CMK (cell line): Measurements from ENCODE around the gene GRM4.
"Not testable (repeated sequence)": the region's sequence is repeated elsewhere in the genome, so short reads cannot be mapped to it uniquely, and the experiment has no call there.

ENCODE experiments used
- DNase-seq: peaks from one replicate; pipeline ENCODE4 v3.0.0-alpha.2; 2010; ENCODE audit warnings: low read depth

GRM4 gene

DNA sequence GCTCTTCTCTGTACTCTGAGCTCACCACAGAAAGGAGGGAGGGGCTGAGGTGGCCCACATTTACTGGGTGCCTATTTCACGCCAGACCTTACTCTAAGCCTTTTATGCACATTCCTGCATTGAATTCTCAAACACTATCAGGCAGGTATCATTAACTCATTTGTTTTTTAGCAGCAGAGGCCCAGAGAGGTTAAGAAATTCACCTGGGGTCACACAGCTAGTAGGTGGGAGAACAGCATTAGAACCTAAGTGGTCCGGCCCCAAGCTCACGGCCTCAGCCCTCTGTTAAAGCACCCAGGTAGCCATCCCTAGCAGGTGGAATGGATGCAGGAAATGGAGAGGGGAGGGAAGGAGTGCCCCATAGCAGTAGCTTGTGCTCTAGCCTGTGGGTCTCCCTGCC lies 84.5 kb downstream of the GRM4 start:
- DNase-seq: no peak

DNA sequence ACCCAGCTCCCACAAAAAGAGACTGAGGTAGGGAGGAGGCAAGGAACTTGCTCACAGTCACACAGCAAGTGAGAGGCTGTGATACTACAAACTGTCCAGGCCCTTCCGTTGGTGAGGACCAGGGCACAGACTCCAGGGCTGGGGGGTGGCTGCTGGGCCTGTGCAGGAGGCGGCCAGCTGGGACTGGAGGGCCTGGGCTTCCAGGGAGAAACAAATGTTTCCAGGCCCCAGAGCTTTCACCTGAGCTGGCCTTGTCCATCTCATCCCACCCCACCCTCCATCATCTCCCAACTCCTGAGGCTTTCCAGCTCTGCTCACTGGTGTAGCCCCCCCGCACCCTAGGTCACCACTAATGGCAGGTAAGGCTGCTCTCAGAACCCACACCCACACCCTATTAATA lies 86.0 kb downstream of the GRM4 start:
- no peak for DNase-seq

DNA sequence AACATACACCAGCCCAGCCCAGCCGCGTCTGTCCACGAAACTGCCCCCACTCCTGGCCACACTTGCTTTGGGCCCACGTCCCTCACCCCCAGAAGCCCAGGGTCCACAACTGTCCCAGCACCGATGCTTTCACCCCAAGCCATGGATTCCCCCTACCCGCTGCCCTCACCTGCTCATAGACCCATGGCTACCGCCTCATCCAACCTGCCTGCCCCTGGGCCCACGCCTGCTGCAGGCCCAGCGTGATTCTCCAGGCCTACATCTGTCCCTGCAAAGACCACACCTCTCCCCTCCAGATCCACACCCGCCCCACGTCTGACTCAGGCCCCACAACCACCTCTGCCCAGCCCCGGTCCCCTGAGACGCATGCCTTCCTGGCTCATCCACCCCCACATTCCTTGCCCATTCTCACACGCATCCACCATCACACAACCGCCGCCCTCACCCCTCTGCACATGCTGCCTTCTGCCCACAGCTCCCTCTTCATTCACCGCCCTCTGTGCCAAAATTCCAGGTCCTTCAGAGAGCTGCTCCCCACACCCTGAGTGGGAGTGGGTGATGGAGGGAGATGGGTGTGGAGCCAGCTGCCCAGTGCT lies 86.7 kb downstream of the GRM4 start:
- DNase-seq: no peak

DNA sequence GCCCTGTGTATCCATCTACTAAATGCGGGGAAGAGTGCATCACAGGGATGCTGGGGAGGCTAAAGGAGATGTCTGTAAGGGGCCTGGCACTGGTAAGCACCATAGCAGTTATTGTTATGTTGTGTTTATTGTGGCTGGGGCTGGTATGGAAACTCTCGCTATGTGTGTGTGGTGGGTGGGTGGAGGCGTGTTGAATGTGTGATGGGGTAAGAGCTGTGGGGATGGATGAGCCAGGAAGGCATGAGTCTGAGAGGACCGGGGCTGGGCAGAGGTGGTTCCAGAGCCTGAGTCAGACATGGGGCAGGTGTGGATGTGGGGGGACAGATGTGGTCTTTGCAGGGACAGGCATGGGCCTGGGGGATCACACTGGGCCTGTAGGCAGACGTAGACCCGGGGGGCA lies 88.1 kb downstream of the GRM4 start:
- no peak for DNase-seq

DNA sequence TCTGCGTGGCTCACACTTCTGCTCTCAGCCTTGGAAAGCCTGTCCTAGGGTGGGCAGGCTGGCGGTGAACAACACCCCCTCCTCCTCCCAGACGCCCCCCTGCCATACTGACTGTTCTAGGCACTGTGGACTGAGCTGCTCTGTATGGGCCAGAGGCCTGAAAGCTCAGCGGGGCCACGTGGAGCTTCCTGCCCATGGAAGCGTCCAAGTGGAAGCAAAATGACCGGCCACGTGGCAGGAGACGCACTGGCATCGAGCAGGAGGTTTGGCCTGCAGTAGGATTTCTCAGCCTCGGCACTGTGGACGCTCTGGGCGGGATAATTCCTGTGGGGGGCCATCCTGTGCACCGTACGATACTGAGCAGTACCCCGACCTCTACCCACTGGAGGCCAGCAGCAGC lies 88.7 kb downstream of the GRM4 start:
- no peak for DNase-seq

DNA sequence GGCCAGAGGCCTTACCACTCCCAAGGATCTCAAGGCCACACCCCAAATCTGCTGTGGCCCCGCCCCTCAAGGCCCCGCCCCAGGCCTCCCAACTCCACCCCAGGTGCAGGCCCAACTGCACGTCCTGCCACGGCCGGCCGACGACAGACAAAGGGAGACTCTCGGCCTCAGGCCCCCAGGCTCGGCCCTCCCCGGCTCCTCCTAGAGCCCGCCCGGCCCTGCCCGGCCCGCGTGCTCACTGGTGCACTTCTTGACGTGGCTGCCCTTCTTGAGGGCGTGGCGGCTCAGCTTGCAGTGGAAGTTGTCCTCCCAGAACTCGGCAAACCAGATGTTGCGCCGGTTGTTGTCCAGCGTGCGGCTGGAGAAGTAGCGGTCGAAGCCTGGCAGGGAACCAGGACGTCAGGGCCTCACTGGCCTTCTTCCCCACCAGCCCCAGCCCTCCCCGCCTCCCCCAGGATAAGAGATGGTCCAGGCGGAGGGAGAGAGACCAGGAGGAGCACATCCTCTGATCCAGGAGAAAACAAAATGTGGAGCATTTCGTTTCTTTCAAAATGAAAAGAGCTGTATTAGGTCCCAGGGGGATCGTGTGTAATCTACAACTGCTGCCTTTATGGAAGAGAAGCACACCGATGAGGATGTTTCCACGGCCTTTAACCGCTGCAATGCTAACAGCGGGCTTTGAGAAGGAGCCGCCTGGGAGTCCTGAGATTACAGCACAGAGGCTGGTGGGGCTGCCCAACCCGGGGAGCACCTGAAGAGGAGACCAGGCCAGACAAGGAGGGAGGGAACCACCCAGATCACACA lies 89.4 kb downstream of the GRM4 start:
- no peak for DNase-seq

DNA sequence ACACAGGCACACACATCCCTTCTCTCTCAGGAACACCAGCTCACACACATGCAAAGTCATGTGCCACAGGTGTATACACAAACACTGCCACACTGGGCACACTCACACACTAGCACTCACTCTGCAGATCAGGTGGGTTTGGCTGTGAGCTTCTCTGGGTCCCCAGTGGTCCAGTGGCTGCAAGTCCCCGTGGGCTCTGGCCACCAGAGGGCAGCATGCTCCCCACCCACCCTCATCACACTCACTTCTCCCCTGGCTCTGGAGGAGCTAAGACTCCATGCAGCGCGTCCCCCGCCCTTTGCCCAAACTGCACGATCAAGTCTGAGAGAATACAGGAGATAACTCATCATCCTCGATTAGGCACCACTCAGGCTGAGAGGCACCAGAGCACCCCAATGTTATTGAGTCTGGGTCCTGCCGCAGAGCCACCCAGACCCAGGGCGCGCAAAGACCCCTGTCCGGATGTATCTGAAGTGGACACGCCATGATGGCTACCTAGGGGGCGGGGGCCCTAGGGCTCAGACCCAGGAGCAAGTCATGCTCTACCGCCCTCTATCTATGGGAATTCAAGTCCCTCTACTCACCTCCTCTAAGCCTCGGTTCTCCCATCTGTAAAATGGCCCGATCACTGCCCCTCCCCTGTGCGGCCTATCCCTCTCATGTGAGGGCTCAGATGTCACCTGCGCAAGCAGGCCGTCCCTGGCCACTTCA lies 90.5 kb downstream of the GRM4 start:
- peak; percentile 62 for DNase-seq

DNA sequence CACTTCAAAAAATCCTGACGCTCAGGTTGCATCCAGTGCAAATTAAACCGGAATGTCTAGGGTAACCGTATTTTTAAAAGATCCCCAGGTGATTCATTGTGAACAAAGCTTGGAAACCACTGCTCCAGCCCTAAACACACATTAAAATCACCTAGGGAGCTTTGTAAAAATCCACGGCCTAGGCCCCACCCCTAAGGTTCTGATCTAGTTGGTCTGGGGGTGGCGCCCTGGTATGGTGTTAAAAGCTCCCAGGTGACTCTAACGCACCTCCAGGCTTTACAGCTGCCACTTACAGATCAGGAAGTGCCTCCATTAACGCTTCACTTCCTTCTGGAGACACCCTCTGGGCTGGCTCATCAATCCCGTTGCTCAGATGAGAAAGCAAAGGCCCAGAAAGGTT lies 92.2 kb downstream of the GRM4 start:
- no peak for DNase-seq

DNA sequence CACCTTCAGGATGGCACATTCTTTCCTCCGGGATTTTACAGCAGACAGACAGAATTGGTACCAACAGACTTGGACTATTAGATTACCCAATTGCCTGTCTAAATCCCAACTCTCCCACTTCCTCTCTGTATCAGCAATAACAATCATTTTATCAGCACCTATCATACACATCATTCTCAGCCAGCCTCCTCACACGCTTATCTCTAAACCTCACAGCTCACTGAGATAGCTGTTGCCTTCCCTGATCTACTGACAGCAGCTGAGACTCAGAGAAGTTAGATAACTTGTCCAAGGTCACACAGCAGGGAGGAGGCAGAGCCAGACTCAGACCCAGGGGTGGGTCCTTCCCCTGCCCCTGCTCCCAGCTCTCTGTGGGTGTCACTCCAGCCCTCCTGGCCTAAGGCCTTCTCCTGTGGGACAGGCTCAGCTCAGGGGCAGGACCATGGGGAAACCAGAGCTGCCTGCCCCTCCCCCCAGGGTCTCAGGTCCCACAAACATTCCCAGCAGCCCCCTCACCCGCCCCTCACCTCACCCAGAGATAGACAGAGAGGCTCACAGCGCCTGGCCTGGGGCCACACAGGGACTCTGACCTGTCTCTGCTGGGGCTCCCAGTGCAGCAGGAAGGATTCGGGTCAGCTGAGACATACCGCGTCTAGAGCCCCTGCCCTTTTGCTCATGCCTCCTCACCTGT lies 92.8 kb downstream of the GRM4 start:
- no peak for DNase-seq

DNA sequence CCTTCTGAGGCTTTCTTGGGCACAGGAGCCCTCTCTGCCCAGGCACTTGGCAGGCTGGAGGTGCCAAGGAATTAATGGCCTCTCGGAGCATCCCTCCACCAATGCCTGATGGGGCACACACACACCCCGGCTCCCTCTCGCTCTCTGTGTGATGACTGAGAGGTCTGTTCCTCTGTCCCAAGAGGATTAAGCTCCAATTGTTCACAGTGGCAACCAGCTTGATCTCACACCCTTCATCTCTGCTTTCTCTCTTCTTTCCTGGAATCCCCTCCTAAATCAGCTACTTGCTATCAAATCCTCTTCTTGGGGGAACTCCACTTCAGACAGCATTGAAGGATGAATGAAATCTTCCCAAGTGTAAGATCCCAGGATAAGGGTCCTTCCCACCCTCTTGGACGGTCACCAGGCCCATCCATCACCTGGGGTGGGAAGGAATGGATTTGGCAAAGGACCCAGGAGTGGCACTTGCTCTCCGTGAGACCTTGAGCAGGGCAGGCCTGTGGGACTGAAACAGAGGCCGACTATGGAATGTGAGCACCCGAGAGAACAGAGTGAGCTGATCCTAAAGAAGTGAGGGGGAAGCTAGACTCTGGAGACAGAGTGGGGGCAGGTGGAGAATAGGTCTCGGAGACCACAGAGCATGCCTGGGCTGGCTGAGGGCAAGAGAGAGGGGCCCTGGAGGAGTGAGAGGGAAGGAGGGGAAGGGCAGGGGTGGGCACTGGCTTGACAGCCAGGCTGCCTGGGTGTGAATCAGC lies 93.6 kb downstream of the GRM4 start:
- no peak for DNase-seq

DNA sequence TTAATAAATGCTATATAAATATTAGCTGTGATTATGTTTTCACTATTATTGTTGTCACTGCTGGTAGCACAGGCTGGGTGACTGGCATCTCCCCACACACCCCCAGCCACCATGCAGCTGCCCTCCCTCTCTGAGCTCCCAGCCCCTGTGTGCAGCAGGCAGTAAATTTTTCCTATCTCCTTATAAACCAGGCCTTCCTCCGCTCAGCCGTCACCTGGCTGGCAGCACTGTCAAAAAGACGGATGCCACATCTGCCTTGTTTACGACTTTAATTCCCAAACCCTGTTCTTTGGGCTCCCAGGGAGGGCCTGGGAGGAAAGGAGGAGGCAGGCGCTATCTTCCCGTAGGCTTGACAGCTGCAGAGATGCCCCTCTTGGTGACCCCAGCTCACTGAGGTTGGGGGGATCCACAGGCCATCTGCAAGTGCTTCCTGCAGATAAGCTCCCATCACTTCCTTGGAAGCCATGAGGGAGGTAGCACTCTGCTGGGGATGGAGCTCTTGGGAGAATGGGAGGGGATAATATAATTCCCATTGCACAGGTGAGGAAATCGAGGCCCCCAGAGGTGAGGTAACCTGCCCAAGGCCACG lies 94.5 kb downstream of the GRM4 start:
- peak; percentile 52 for DNase-seq

DNA sequence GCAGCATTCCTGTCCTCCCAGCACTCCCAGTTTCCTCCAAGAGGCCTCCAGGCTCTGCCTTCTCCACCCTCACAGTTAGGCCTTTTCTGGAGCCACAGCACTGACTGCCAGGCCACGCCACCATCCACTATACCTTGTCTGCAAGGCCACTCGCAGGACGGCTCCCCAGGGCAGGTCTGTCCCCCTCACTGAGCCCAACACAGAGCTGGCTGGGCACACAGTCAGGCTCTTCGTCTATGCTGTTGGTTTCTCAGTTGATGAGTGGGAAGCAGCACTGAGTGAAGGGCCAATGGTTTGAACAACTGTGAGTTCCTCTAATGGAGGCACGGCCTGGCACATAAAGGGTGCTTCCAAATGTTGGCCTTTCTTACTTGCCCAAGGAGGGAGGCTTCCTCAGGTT lies 95.2 kb downstream of the GRM4 start:
- DNase-seq: no peak

DNA sequence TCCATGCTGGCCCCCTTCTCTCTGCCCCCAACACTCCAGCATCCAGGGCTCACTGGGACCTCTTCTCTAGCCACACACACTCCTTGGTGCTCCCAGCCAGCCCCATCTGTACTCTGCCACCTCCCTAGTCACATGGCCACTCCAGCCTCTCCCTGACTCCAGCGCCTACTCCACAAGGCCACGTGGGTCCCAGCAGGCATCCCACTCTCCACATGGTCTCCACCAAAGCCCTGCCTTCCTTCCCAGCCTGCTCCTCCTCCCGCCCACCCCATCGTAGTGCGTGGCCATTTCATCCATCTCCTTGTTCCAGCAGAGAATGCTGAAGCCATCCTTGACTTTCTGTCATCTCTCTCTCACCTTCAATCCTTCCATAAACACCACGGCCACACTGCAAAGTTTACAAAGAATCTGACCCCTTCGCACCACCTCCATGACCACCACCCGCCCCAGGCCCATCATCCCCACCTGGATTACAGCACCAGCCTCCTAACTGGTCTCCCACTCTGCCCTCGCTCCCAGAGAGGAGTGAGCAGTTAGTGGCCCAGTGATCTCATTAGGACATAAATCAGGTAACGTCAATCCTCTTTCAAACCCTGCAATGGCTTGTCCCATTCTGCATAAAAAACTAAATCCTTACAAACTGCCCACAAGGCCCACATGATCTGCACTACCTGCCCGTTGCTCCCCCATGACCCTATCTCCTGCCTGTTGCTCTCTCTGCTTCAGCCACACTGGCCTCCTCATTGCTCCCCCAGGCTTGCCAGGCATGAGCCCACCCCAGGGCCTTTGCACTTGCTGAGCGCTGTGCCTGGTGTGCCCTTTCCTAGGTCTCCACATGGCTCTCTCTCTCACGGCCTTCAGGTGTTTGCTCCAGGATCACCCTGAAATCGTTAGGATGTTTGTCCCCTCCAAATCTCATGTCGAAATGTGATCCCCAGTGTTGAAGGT lies 96.2 kb downstream of the GRM4 start:
- DNase-seq: no peak

DNA sequence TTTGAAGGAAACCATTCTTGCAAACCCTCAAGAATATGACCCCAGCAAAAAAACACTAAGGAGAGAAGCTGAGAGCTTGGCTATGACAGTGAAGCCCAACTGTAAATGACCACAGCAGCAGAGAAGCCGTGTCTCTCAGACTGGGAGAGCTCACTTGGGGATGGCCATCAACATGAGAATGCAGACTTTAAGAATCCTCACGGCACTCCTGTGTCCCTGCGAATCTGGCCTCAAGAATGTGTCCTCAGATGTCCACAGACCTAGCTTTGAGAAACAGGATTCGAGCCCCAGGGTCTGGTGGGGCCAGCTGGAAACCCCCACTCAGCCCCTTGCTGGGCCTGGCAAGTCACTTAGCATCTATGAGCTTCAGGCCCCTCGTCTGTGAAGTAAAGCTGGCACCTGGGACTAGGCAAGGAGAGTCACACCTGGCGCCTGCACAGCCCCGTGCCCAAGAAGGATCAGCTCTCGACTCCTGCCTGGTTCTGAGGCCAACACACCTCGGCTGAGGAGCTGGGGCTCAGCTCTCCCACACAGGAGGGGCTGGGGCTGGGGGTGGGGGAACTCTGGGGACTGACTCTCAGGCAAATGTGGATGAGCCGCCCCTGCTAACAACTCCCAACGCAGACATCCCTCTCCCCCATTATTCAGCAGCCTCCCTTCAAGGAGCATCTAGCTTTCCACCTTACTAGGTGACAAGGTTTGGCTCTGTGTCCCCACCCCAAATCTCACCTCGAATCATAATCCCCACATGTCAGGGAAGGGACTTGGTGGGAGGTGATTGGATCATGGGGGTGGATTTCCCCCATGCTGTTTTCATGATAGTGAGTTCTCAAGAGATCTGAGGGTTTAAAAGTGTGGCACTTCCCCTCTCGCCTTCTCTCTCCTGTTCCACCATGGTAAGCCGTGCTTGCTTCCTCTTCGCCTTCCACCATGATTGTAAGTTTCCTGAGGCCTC lies 97.7 kb downstream of the GRM4 start:
- no peak for DNase-seq

DNA sequence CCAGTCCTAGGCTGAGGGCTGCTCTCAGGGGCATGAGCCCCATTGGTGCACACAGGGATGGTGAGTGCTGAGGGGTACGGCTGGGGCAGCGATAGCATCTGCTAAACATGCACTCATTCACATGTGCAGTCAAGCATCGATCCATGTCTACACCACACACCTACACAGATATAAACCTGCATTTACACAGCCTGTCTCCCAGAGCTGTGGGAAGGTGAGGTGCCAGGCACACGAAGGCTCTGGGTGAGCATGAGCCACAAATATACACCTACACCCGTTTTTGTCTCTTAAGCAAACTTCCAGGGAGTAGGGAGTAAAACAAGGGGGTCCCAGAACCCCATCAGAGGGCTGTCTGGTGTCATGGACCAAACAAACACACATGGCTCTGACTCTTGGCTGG lies 99.3 kb downstream of the GRM4 start:
- no peak for DNase-seq

DNA sequence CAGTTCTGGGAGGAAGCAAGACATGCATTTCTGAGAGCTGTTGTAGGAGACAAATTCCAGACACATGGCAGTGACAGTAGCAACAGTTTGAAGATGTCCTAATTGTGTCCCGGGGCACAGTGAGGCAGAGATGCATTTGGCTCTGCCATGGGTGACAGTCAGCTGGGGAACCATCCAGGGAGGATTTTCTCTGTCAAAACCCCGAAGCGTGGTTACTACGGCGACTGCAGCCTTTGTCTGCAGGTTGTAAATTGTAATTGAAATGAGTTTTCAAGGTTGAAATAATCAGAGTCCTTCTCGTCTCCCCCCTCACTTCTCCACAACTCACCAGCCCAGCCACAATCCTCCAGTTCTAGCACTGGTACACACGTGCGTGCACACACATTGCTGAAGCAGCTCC lies 100.1 kb downstream of the GRM4 start:
- no peak for DNase-seq

DNA sequence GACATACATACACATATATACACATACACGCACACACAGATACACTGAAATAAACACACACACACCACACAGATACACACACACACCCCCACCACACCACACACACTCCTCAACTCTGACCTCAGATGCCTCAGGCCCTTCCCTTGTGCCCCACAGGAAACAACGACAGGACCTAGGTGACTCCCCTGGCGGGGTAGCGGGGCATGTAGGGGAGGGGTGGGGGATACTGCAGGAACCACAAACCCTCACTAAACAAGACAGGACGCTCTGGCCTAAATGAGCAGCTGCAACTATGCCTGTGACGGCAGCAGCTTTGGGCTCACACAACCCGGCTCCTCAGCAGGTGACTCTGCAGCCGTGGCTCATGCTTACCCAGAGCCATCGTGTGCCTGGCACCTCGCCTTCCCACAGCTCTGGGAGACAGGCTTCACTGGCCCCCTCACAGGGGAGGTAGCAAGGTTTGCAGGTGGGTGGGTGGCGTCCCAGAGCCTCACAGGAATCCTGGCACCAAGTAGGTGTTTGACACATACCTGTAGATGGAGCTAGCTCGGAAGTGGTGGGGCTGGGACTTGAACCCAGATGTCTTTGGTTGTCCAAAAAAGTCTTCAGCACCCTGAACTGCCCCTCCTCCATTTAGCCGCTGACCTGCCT lies 100.8 kb downstream of the GRM4 start:
- DNase-seq: no peak

DNA sequence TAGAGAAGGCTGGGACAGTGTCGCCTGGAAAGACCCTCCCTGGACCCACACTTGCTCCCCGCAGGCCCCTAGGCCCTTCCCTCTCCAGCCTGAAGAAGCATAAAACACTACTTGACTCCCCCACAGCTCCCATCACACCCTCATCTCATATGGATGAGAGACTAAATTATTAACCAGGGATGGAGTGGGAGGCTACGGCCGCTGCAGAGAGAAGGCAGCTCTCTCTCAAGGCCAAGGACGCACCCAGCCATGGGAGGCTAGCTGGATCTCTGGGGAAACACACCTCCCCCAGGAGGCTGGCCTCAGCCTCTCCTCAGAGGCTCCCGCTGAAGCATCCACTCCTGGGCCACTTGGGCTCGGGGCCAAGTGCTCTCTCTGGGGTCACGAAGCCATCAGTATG lies 102.5 kb downstream of the GRM4 start:
- DNase-seq: no peak

DNA sequence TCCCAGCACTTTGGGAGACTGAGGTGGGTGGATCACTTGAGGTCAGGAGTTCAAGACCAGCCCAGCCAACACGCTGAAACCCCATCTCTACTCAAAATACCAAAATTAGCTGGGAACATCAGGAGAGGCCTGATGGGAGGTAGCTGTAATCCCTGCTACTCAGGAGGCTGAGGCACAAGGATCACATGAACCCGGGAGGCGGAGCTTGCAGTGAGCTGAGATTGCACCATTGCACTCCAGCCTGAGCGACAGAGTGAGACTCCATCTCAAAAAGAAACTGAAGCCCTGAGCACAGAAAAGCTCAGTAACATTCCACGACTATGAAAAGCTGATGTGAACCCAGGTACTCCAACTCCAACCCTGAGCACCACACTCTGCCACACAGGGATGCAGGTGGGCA lies 103.9 kb downstream of the GRM4 start:
- DNase-seq: not testable (repeated sequence)
